HL-60 (cell line): ENCODE data around the gene HPS4.

ENCODE experiments used
- GABPA ChIP-seq: IDR thresholded peaks from 2 replicates; pipeline ENCODE4 v1.6.1; 2012; ENCODE audit warnings: low read depth
- POLR2AphosphoS5 ChIP-seq: IDR thresholded peaks from 2 replicates; pipeline ENCODE4 v1.6.1; 2012; ENCODE audit warnings: low read depth
- REST ChIP-seq: IDR thresholded peaks from 2 replicates; pipeline ENCODE4 v1.6.1; 2012; ENCODE audit warnings: low read depth; ENCODE audit not compliant: insufficient replicate concordance
- SPI1 ChIP-seq: IDR thresholded peaks from 2 replicates; pipeline ENCODE4 v1.6.1; 2012; ENCODE audit warnings: low read depth, mild to moderate bottlenecking, borderline replicate concordance
- TF ChIP-seq, protein P1 (sequence below): IDR thresholded peaks from one replicate; pipeline ENCODE4 v1.5.1; 2011; ENCODE audit warnings: low read length, control low read depth, inconsistent platforms; ENCODE audit not compliant: insufficient read depth

DNA sequence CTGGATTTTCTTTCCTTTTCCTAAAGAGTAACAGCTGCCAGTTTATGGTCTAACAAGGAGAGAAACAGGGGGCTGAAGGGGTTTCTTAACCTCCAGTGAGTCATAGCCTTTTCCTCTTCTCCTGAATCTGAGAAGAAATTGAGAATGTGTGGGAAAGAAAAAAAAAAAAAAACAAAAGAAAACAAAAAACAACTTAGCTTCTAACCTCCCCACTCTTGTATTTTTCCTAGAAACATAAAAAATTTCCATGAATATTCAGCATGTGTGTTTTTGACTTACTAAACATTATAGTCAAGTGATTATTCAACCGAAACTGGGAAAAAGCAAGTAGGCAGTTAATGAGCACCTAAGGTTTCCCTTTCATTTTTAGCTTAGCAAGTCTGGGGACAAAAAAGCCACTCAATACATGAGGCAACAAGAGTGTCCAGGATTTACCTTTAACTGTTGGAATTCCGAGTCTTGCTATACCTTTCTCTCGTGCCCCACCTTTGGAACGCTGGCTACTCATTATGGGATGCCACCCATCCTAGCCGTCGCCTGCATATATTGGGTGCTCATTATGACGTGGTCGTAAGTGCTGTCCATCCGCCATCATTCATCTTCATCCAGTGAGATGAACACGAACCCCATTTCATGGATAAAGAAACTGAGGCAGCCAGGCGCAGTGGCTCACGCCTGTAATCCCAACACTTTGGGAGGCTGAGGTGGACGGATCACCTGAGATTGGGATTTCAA is 52.2 kb downstream of the HPS4 start:
- TF ChIP-seq, protein P1, sequence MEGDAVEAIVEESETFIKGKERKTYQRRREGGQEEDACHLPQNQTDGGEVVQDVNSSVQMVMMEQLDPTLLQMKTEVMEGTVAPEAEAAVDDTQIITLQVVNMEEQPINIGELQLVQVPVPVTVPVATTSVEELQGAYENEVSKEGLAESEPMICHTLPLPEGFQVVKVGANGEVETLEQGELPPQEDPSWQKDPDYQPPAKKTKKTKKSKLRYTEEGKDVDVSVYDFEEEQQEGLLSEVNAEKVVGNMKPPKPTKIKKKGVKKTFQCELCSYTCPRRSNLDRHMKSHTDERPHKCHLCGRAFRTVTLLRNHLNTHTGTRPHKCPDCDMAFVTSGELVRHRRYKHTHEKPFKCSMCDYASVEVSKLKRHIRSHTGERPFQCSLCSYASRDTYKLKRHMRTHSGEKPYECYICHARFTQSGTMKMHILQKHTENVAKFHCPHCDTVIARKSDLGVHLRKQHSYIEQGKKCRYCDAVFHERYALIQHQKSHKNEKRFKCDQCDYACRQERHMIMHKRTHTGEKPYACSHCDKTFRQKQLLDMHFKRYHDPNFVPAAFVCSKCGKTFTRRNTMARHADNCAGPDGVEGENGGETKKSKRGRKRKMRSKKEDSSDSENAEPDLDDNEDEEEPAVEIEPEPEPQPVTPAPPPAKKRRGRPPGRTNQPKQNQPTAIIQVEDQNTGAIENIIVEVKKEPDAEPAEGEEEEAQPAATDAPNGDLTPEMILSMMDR, result no peak
- TF ChIP-seq REST (no peak), GABPA (no peak), POLR2AphosphoS5 (no peak), SPI1 (no peak)
